H9 (cell line): Measurements from ENCODE around the gene SLC49A4. TPM values are rescaled to one million over a fixed set of nuclear protein-coding genes. Genes with fewer than 3 reads are reported as not detected.

Experiments
- DNase-seq: peaks from one replicate; pipeline ENCODE4 v3.0.0-alpha.2; 2017
- H2AFZ ChIP-seq: one replicate; pipeline ENCODE4 v1.6.1; 2013; ENCODE audit warnings: mild to moderate bottlenecking, low read length, control low read depth, moderate library complexity
- H2AK5ac ChIP-seq: 2 replicates; pipeline ENCODE4 v1.6.1; 2013; ENCODE audit warnings: low read length, control low read depth, mixed read lengths; ENCODE audit not compliant: insufficient read length
- H2BK120ac ChIP-seq: one replicate; pipeline ENCODE4 v1.6.1; 2013; ENCODE audit warnings: low read depth, mild to moderate bottlenecking, low read length, control low read depth, inconsistent platforms; ENCODE audit not compliant: poor library complexity, severe bottlenecking
- H2BK12ac ChIP-seq: 2 replicates; pipeline ENCODE4 v1.6.1; 2013; ENCODE audit warnings: low read length, control low read depth, mixed read lengths, low read depth; ENCODE audit not compliant: insufficient read length
- H2BK15ac ChIP-seq: 2 replicates; pipeline ENCODE4 v1.6.1; 2013; ENCODE audit warnings: low read depth, low read length, control low read depth
- H2BK20ac ChIP-seq: one replicate; pipeline ENCODE4 v1.6.1; 2013; ENCODE audit warnings: low read depth, mild to moderate bottlenecking, low read length, control low read depth, inconsistent platforms; ENCODE audit not compliant: poor library complexity, severe bottlenecking
- H2BK5ac ChIP-seq: 2 replicates; pipeline ENCODE4 v1.6.1; 2013; ENCODE audit warnings: low read length, control low read depth, mixed read lengths; ENCODE audit not compliant: insufficient read length
- H3K14ac ChIP-seq: 2 replicates; pipeline ENCODE4 v1.6.1; 2013; ENCODE audit warnings: low read length, control low read depth; ENCODE audit not compliant: insufficient read depth
- H3K18ac ChIP-seq: 2 replicates; pipeline ENCODE4 v1.6.1; 2013; ENCODE audit warnings: low read depth, mild to moderate bottlenecking, mixed read lengths, low read length, control low read depth; ENCODE audit not compliant: insufficient read length
- H3K23ac ChIP-seq: 2 replicates; pipeline ENCODE4 v1.6.1; 2013; ENCODE audit warnings: low read length, control low read depth, mixed read lengths, low read depth; ENCODE audit not compliant: insufficient read length
- H3K23me2 ChIP-seq: 2 replicates; pipeline ENCODE4 v1.6.1; 2013; ENCODE audit warnings: low read depth, mild to moderate bottlenecking, mixed read lengths, low read length, control low read depth; ENCODE audit not compliant: insufficient read length, poor library complexity, severe bottlenecking
- H3K27ac ChIP-seq: 2 replicates; pipeline ENCODE4 v1.5.1; 2013; ENCODE audit warnings: low read length, control low read depth, mixed read lengths, low read depth; ENCODE audit not compliant: insufficient read length
- H3K27me3 ChIP-seq: 2 replicates; pipeline ENCODE4 v1.6.1; 2013; ENCODE audit warnings: low read length, control low read depth, inconsistent platforms; ENCODE audit not compliant: insufficient read depth
- H3K4ac ChIP-seq: 2 replicates; pipeline ENCODE4 v1.6.1; 2013; ENCODE audit warnings: low read depth, mild to moderate bottlenecking, control low read depth, inconsistent platforms, low read length, moderate library complexity
- H3K4me1 ChIP-seq: 2 replicates; pipeline ENCODE4 v1.6.1; 2013; ENCODE audit warnings: low read length, control low read depth, inconsistent platforms; ENCODE audit not compliant: insufficient read depth
- H3K4me2 ChIP-seq: 2 replicates; pipeline ENCODE4 v1.6.1; 2013; ENCODE audit warnings: low read length, control low read depth, mixed read lengths; ENCODE audit not compliant: insufficient read length, insufficient read depth
- H3K56ac ChIP-seq: 2 replicates; pipeline ENCODE4 v1.6.1; 2013; ENCODE audit warnings: low read depth, mild to moderate bottlenecking, mixed read lengths, low read length, control low read depth; ENCODE audit not compliant: insufficient read length
- H3K79me1 ChIP-seq: 2 replicates; pipeline ENCODE4 v1.6.1; 2013; ENCODE audit warnings: low read depth, mild to moderate bottlenecking, moderate library complexity, low read length, control low read depth, inconsistent platforms; ENCODE audit not compliant: insufficient read depth, poor library complexity, severe bottlenecking
- H3K79me2 ChIP-seq: 2 replicates; pipeline ENCODE4 v1.6.1; 2013; ENCODE audit warnings: low read length, control low read depth, inconsistent platforms; ENCODE audit not compliant: insufficient read depth
- H3K9ac ChIP-seq: 2 replicates; pipeline ENCODE4 v1.6.1; 2013; ENCODE audit warnings: low read length, control low read depth, mixed read lengths; ENCODE audit not compliant: insufficient read length; ENCODE audit errors: extremely low read depth
- H3K9me3 ChIP-seq: one replicate; pipeline ENCODE4 v1.6.1; 2013; ENCODE audit warnings: low read depth, low read length, inconsistent platforms; ENCODE audit not compliant: control insufficient read depth
- H3T11ph ChIP-seq: one replicate; pipeline ENCODE4 v1.6.1; 2013; ENCODE audit warnings: mild to moderate bottlenecking, low read length, control low read depth, inconsistent platforms
- H4K20me1 ChIP-seq: one replicate; pipeline ENCODE4 v1.6.1; 2013; ENCODE audit not compliant: control insufficient read depth, insufficient read length, insufficient read depth
- H4K5ac ChIP-seq: 2 replicates; pipeline ENCODE4 v1.6.1; 2013; ENCODE audit warnings: low read depth, mild to moderate bottlenecking, mixed read lengths, low read length, control low read depth; ENCODE audit not compliant: insufficient read length
- H4K8ac ChIP-seq: replicated peaks from 2 replicates; pipeline ENCODE4 v1.6.1; 2013; ENCODE audit warnings: low read length, control low read depth, mixed read lengths, low read depth; ENCODE audit not compliant: insufficient read length
- H4K91ac ChIP-seq: 2 replicates; pipeline ENCODE4 v1.6.1; 2013; ENCODE audit warnings: low read depth, mild to moderate bottlenecking, moderate library complexity, mixed read lengths, low read length, control low read depth; ENCODE audit not compliant: insufficient read length
- H3K27ac Mint-ChIP-seq, 3 experiments: 2 replicates in 2 of 3; 3 replicates in 1 of 3; pipeline ENCODE4 v1.8.0; 2020 to 2021; ENCODE audit warnings: mixed read lengths in 3 of 3, mild to moderate bottlenecking in 1 of 3, moderate library complexity in 1 of 3
- H3K27me3 Mint-ChIP-seq: 2 replicates; pipeline ENCODE4 v1.8.0; 2021; ENCODE audit warnings: low read depth, mild to moderate bottlenecking, moderate library complexity, mixed read lengths
- H3K36me3 Mint-ChIP-seq, 3 experiments: 2 replicates in 2 of 3; 3 replicates in 1 of 3; pipeline ENCODE4 v1.8.0; 2020 to 2021; ENCODE audit warnings: low read depth in 3 of 3, mixed read lengths in 3 of 3; ENCODE audit not compliant: insufficient read depth in 1 of 3
- H3K4me1 Mint-ChIP-seq, 2 experiments: 2 replicates each; pipeline ENCODE4 v1.8.0; 2020; ENCODE audit warnings: mixed read lengths in 2 of 2
- H3K4me3 Mint-ChIP-seq, 2 experiments: 2 replicates in 1 of 2; 3 replicates in 1 of 2; pipeline ENCODE4 v1.8.0; 2020 to 2021; ENCODE audit warnings: mild to moderate bottlenecking in 2 of 2, mixed read lengths in 2 of 2, moderate library complexity in 1 of 2
- H3K9me3 Mint-ChIP-seq, 2 experiments: 2 replicates in 1 of 2; 3 replicates in 1 of 2; pipeline ENCODE4 v1.8.0; 2020; ENCODE audit warnings: mild to moderate bottlenecking in 2 of 2, mixed read lengths in 2 of 2, moderate library complexity in 1 of 2
- WGBS: extraction: QIAGEN DNeasy Blood & Tissue Kit; methylation state at CpG from one replicate; pipeline ENCODE4 v1.1.7; 2013; ENCODE audit warnings: missing lambda C conversion rate, low lambda C conversion rate, mixed read lengths; ENCODE audit not compliant: insufficient read length; ENCODE audit errors: extremely low coverage; 5-methylcytosine and 5-hydroxymethylcytosine counted together
- total RNA-seq: library from RNA; stranded (reverse); gene quantifications from 2 replicates; pipeline ENCODE4 v1.2.1, GENCODE V29; 2021
- TF ChIP-seq, protein P1 (sequence below): fragments of 200-600 bp; sonication (generic); conservative IDR thresholded peaks from 3 replicates; pipeline ENCODE4 v1.8.0; 2021; ENCODE audit warnings: antibody characterized with exemption, mild to moderate bottlenecking

SLC49A4 gene
- total RNA-seq, 1 experiment from 2014 or later = 10.7 TPM

DNA sequence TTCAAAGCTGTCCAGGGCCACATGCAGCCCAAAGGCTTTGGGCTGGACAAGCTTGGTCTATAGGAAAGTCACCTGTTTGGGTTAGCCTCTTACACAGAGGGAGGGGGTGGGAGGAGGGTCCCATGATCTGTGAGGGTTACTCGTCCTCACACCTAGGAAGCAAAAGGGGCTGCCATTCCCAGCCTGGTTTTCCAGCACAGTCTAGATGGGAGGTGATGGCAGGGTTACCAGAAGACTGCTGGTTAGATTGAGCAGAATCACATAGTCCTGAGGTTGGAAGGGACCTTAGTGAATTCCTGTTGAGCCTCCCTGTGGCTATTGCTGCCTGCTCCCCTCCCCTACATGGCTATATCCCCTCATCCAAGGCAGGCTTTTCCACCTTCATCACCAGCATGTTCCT is 130.9 kb downstream of the SLC49A4 start:
- Histone ChIP-seq H4K5ac (no peak overlapping the region), H3K27ac (no peak overlapping the region), H3K4me1 (no peaks in the 10 kb centered on the region), H4K91ac (no peak overlapping the region), H3K9me3 (no peaks in the 10 kb centered on the region), H3K79me1 (no peaks in the 10 kb centered on the region), H3K27me3 (peaks cover 8% of the 10 kb centered on the region; the same call in 1 of the 2 replicates), H3K9ac (no peak overlapping the region), H2AFZ (no peak overlapping the region), H3K79me2 (no peaks in the 10 kb centered on the region), H3K14ac (no peak overlapping the region), H3K23ac (no peak overlapping the region), H3K4ac (no peak overlapping the region), H2BK20ac (no peak overlapping the region), H3K4me2 (no peak overlapping the region), H3K18ac (no peak overlapping the region), H2BK120ac (no peak overlapping the region), H3K23me2 (peaks cover 4% of the 10 kb centered on the region), H4K20me1 (no peaks in the 10 kb centered on the region), H2BK15ac (no peak overlapping the region), H3T11ph (no peak overlapping the region), H2AK5ac (no peak overlapping the region), H2BK5ac (no peak overlapping the region), H4K8ac (no peak overlapping the region), H2BK12ac (no peak overlapping the region), H3K56ac (no peak overlapping the region)
- Mint-ChIP-seq H3K27me3 (peaks cover 10% of the 10 kb centered on the region), H3K27ac (no peak overlapping the region), H3K4me3 (no peak overlapping the region), H3K9me3 (no peaks in the 10 kb centered on the region), H3K36me3 (no peaks in the 10 kb centered on the region), H3K4me1 (peaks cover 2% of the 10 kb centered on the region in 2 experiments; a peak in 2 of 4 replicates)
- TF ChIP-seq, protein P1, sequence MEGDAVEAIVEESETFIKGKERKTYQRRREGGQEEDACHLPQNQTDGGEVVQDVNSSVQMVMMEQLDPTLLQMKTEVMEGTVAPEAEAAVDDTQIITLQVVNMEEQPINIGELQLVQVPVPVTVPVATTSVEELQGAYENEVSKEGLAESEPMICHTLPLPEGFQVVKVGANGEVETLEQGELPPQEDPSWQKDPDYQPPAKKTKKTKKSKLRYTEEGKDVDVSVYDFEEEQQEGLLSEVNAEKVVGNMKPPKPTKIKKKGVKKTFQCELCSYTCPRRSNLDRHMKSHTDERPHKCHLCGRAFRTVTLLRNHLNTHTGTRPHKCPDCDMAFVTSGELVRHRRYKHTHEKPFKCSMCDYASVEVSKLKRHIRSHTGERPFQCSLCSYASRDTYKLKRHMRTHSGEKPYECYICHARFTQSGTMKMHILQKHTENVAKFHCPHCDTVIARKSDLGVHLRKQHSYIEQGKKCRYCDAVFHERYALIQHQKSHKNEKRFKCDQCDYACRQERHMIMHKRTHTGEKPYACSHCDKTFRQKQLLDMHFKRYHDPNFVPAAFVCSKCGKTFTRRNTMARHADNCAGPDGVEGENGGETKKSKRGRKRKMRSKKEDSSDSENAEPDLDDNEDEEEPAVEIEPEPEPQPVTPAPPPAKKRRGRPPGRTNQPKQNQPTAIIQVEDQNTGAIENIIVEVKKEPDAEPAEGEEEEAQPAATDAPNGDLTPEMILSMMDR = no peak
- no peak for DNase-seq
- WGBS = no CpG with 5 or more reads among the region's 1 CpG
